Neural cell (in vitro differentiated cells): Measurements from ENCODE around the gene SHTN1.

ENCODE experiments used
- EP300 ChIP-seq: fragments of 450-650 bp; conservative IDR thresholded peaks from 2 replicates; pipeline ENCODE4 v1.6.1; 2014; ENCODE audit warnings: antibody characterized with exemption, mild to moderate bottlenecking, moderate library complexity; ENCODE audit not compliant: poor library complexity, severe bottlenecking
- POLR2AphosphoS5 ChIP-seq: IDR thresholded peaks from 2 replicates; pipeline ENCODE4 v1.6.1; 2012
- RAD21 ChIP-seq: fragments of 450-650 bp; conservative IDR thresholded peaks from 2 replicates; pipeline ENCODE4 v1.6.1; 2014; ENCODE audit warnings: antibody characterized with exemption, mild to moderate bottlenecking, moderate library complexity
- TAF1 ChIP-seq: IDR thresholded peaks from 2 replicates; pipeline ENCODE4 v1.6.1; 2012; ENCODE audit warnings: low read depth
- TF ChIP-seq, protein P1 (sequence below): fragments of 450-650 bp; IDR thresholded peaks from 2 replicates; pipeline ENCODE4 v1.5.1; 2014; ENCODE audit warnings: antibody characterized with exemption, mild to moderate bottlenecking, moderate library complexity; ENCODE audit not compliant: poor library complexity, severe bottlenecking

DNA sequence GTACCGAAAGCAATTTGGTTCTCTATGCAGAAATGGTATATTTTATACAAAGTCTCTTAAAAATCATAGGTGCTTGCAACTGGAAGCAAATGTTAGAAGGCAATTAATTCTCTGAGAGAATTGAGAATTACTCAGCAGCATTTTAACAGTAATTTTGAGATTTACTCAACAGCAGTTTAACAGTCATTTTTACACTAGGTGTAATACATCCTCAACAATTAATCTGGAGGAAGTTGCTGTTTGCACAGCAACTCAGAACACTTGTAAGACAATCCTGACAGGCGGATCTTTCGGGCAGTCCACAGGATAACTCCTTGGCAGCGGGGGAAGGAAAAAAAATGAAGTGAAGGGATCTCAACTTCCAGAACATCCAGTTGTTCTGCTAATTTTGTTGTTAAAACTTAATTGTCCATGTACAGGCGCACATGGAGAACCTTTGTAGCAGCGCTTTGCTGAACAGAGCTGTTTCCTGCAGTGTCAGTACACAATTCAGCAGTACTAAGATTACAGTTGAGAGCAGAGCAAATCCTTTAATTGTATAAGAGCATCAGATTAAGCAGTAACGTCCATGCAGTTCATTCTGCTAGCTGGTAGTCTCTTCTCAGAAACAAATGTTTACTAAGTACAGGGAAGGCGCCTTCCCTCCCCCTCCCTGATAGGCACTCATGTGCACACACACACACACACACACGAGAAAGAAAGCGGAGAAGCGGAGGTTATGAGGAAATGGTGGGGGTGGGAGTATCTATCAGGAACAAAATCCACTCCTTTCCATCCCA, 111.9 kb downstream of the SHTN1 start:
- TF ChIP-seq, protein P1, sequence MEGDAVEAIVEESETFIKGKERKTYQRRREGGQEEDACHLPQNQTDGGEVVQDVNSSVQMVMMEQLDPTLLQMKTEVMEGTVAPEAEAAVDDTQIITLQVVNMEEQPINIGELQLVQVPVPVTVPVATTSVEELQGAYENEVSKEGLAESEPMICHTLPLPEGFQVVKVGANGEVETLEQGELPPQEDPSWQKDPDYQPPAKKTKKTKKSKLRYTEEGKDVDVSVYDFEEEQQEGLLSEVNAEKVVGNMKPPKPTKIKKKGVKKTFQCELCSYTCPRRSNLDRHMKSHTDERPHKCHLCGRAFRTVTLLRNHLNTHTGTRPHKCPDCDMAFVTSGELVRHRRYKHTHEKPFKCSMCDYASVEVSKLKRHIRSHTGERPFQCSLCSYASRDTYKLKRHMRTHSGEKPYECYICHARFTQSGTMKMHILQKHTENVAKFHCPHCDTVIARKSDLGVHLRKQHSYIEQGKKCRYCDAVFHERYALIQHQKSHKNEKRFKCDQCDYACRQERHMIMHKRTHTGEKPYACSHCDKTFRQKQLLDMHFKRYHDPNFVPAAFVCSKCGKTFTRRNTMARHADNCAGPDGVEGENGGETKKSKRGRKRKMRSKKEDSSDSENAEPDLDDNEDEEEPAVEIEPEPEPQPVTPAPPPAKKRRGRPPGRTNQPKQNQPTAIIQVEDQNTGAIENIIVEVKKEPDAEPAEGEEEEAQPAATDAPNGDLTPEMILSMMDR, result no peak
- TF ChIP-seq EP300 (no peak), POLR2AphosphoS5 (no peak), TAF1 (no peak), RAD21 (no peak)
